Activated naive CD8-positive, alpha-beta T cell treated with anti-CD3 and anti-CD28 coated beads, Interleukin-2, amount 50 U/mL, for 24 hours (primary cell): ENCODE measurements around the gene DAP.

Experiments
- ATAC-seq: fragments of 150-1000 bp; cut with Tn5 transposase; one replicate; pipeline ENCODE4 v1.10.0; 2021
- DNase-seq: peaks from one replicate; pipeline ENCODE4 v3.0.0; 2021
- H3K27ac Mint-ChIP-seq: one replicate; pipeline ENCODE4 v1.8.0; 2021; ENCODE audit warnings: mild to moderate bottlenecking, mixed read lengths
- H3K27me3 Mint-ChIP-seq: one replicate; pipeline ENCODE4 v1.8.0; 2021; ENCODE audit warnings: mixed read lengths
- H3K36me3 Mint-ChIP-seq: one replicate; pipeline ENCODE4 v1.8.0; 2021; ENCODE audit warnings: low read depth, mixed read lengths
- H3K4me1 Mint-ChIP-seq: one replicate; pipeline ENCODE4 v1.8.0; 2021; ENCODE audit warnings: mixed read lengths
- H3K4me3 Mint-ChIP-seq: one replicate; pipeline ENCODE4 v1.8.0; 2021; ENCODE audit warnings: mild to moderate bottlenecking, moderate library complexity, mixed read lengths
- H3K9me3 Mint-ChIP-seq: one replicate; pipeline ENCODE4 v1.8.0; 2021; ENCODE audit warnings: mixed read lengths

DAP gene

DNA sequence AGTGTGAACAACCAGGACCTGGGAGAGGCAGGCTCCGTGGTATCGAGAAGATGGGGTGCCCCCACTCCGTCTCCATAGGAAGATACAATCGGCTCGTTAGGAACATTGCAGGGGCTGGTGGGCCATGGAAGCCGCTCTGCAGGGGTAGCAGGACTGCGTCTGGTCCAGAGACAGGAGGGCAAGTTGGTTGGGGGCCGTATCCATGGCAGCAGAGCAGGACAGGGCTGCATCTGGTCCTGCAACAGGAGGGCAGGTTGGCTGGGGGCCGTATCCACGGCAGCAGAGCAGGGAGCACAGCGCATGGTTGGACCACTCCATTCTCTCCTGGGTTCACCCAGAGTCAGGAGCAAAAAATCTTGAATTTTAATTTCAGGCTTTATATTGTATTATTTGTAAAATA, 99.0 kb downstream of the DAP start:
- peaks cover 4% of the 10 kb centered on the region for H3K9me3 Mint-ChIP-seq
- no peak for ATAC-seq
- no peaks in the 10 kb centered on the region for H3K4me1 Mint-ChIP-seq
- no peak overlapping the region for H3K27ac Mint-ChIP-seq
- no peaks in the 10 kb centered on the region for H3K27me3 Mint-ChIP-seq
- no peaks in the 10 kb centered on the region for H3K36me3 Mint-ChIP-seq
- no peak for DNase-seq
- no peak overlapping the region for H3K4me3 Mint-ChIP-seq

DNA sequence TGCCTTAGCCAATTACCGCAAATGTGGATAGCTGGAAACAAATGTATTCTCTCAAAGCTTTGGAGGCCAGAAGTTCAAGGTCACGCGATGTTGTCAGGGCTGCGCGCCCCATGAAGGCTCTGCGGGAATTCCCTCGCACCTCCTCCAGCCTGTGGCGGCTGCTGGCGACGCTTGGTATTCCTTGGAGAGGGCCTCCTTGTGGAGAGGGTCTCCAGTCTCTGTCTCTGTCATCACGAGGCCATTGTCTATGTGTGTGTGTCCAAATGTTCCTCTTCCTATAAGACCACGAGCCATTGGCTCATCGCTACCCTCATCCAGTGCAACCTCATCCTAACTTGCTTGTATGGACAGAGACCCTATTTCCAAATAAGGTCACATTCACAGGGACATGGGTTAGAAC, 99.6 kb downstream of the DAP start:
- H3K9me3 Mint-ChIP-seq, result peaks cover 4% of the 10 kb centered on the region
- no peaks in the 10 kb centered on the region for H3K4me1 Mint-ChIP-seq
- ATAC-seq, result no peak
- H3K36me3 Mint-ChIP-seq, result no peaks in the 10 kb centered on the region
- H3K27me3 Mint-ChIP-seq, result no peaks in the 10 kb centered on the region
- no peak for DNase-seq
- H3K27ac Mint-ChIP-seq, result no peak overlapping the region
- H3K4me3 Mint-ChIP-seq, result no peak overlapping the region

DNA sequence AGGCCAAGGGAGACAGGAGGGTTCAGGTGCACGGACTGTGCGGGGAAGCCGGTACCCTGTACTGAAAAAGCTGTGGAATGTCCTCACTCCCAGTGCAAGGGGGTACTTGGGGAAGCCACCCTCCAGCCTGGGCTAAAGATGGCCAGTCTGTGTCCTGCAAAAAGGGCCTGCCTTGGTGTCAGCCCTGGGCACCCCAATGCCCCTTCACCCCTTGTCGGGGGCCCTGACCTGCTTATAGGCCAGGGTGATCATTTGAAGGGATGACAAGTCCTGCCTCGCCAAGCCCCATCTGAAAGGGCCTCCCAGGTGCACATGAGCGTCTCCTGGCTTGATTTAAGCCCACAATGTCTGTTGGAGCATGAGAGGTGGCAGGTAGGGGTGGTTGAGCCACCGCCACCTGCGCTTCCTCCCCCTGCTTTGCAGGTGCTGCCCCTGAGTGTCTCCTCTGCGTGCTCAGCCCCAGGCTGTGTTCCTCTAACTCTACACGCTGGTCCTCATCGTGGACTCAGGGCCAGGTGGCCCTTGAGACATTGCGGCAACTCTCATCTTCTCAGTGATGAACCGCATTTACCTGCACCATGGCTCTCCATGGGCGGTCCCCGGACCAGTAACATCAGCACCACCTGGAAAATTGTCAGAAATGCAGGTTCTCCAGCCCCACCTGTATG, 100.2 kb downstream of the DAP start:
- ATAC-seq (no peak), DNase-seq (no peak)
- Mint-ChIP-seq H3K27ac (no peak overlapping the region), H3K4me3 (no peak overlapping the region), H3K9me3 (peaks cover 4% of the 10 kb centered on the region), H3K27me3 (no peaks in the 10 kb centered on the region), H3K4me1 (no peaks in the 10 kb centered on the region), H3K36me3 (no peaks in the 10 kb centered on the region)

DNA sequence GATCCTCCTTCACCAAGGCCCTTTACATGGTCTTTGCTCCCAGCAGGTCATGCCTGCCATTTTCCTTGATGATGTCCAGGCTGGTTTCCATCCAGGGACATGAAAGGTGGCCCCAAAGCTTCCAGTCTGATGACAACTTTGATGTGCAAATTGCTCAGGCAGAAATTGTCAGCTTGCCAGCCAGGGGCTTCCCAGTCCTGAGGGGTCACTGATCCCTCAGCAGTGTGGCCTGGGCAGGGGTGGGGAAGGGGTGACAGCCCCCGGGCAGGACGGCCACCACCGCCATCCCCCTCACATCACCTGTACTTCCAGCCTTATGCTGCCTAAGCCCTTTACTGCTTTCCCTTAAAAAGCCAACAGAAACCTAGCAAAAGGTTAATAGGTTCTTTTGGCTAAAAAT, 100.9 kb downstream of the DAP start:
- no peaks in the 10 kb centered on the region for H3K27me3 Mint-ChIP-seq
- no peaks in the 10 kb centered on the region for H3K4me1 Mint-ChIP-seq
- H3K27ac Mint-ChIP-seq, result no peak overlapping the region
- peaks cover 4% of the 10 kb centered on the region for H3K9me3 Mint-ChIP-seq
- no peaks in the 10 kb centered on the region for H3K36me3 Mint-ChIP-seq
- DNase-seq, result no peak
- ATAC-seq, result no peak
- H3K4me3 Mint-ChIP-seq, result no peak overlapping the region

DNA sequence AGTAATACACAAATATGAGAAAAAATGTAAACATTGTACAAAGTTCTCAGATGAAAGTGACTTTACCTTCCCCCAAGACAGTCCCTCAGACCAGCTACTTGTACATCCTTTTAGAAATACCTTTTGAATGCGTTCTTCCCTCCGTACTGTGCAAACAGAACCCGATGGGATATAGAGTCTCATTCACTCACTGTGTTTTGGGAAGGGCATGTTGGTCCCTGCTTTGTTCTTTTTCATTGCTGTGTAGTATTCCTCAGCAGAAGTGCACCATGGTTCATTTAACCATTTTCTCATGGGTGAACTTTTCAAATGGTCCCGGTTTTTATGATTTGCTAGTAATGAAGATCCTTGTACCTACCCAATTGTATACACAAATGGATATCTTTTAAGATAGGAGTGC, 102.8 kb downstream of the DAP start:
- ATAC-seq, result no peak

DNA sequence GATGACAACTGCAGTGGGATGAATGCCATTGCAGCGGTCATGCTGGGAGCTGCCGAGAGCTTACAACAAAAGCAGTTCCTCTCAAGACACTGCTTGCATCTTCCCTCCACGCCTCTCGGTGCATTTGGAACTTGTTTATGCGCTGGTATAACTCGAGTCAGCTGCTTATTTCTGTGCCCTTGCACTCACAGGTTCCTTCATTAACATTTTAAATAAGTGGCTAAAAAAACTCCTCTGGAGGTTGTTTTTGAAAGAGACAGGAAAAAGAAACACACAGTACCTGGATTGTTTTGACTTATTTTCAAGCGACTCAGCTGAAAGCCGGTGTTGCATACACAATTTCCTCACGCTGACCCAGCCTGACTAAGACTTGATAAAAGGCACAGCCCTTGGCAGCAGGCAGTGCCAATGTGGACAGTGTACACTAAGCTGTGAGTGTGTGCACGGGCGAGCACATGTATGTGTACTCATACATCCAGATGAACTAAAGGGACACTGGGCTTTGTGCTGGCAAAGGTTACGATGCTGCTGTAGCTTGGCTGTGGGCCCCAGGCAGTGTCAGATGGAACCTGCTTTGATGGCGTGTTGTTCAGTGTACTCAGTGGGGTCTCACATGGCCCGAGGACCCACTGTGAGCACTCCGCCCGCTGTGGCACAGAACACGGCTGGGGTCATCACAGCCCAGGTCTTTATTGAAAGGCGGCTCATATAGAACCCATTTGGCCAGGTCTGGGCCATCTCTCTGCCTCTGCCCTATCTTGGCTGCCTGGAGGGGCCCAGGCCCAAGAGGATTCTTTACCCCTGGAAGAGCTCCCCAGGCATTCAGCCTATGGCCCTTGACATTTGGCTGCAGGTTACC, 104.8 kb downstream of the DAP start:
- DNase-seq (no peak), ATAC-seq (no peak)
- H3K27me3 Mint-ChIP-seq, result no peaks in the 10 kb centered on the region
- no peaks in the 10 kb centered on the region for H3K4me1 Mint-ChIP-seq
- no peak overlapping the region for H3K4me3 Mint-ChIP-seq
- H3K36me3 Mint-ChIP-seq, result no peaks in the 10 kb centered on the region
- H3K9me3 Mint-ChIP-seq, result peaks cover 4% of the 10 kb centered on the region
- no peak overlapping the region for H3K27ac Mint-ChIP-seq

More for the DNA sequence above, 102.8 kb downstream of the DAP start:
- H3K4me1 Mint-ChIP-seq, result no peaks in the 10 kb centered on the region
- H3K4me3 Mint-ChIP-seq, result no peak overlapping the region
- H3K27ac Mint-ChIP-seq, result no peak overlapping the region
- H3K9me3 Mint-ChIP-seq, result peaks cover 4% of the 10 kb centered on the region
- DNase-seq, result no peak
- H3K36me3 Mint-ChIP-seq, result no peaks in the 10 kb centered on the region
- no peaks in the 10 kb centered on the region for H3K27me3 Mint-ChIP-seq

DNA sequence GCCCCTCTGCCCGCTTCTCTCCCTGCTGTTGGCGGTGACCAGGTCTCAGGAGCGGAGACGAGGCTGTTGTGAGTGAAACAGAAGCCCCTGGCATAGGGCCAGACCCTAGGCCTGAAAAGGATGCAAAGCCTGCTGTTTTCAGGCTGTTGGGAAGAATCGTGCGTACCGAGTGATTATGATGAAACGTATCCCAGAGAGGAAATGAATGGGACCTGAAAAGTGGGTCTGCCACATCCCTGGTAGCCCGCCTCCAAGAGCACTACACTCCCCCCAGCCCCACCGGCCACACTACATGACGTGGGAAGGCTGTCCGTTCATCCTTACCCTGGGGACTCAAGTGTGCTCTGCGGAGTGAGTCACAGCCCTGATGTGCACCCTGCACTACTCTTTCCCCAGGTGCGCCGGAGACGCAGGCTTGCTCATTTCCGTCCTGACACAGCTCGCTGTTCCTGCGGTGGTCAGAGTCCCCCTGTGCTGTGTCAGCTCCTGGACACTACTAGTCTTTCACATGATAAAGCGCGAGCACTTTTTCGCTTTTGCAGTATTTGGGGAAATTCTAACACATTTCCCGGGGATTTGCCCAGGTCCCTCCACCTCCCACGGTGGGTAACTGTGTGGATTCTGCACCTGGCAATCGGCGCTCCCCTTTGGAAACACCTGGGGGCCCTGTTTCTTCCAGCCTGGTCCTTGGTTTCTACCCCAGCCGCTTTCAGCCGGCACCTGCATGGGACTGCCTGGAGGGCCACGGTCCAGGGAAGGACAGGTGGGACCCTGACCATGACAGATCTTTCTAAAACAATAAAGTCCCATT, 105.7 kb downstream of the DAP start:
- Mint-ChIP-seq H3K27ac (no peak overlapping the region), H3K4me1 (no peaks in the 10 kb centered on the region), H3K27me3 (no peaks in the 10 kb centered on the region), H3K36me3 (peaks cover 4% of the 10 kb centered on the region), H3K9me3 (peaks cover 4% of the 10 kb centered on the region), H3K4me3 (no peak overlapping the region)
- DNase-seq (no peak), ATAC-seq (no peak)

DNA sequence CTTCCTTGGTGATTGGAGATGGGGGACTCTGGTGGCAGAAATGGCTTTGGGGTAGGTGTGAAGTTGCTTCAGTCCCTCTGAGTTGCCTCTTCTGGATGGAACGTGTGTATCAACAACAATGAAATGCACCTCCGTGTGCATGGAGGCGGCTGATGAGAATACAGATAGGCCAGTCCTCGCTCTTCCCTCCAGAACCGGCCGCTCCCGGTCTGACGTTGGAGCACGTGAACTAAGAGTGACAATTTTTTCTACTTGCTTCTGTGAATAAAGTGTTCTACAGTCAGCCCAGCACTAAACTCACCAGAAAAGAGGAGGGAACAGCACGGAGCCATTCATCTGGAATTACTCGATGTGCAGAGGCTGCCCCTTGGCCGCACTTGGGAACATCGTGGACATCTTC, 106.5 kb downstream of the DAP start:
- H3K4me1 Mint-ChIP-seq, result no peaks in the 10 kb centered on the region
- H3K27me3 Mint-ChIP-seq, result no peaks in the 10 kb centered on the region
- H3K36me3 Mint-ChIP-seq, result peaks cover 5% of the 10 kb centered on the region
- H3K27ac Mint-ChIP-seq, result no peak overlapping the region
- H3K4me3 Mint-ChIP-seq, result no peak overlapping the region
- no peak for DNase-seq
- peaks cover 4% of the 10 kb centered on the region for H3K9me3 Mint-ChIP-seq
- no peak for ATAC-seq

DNA sequence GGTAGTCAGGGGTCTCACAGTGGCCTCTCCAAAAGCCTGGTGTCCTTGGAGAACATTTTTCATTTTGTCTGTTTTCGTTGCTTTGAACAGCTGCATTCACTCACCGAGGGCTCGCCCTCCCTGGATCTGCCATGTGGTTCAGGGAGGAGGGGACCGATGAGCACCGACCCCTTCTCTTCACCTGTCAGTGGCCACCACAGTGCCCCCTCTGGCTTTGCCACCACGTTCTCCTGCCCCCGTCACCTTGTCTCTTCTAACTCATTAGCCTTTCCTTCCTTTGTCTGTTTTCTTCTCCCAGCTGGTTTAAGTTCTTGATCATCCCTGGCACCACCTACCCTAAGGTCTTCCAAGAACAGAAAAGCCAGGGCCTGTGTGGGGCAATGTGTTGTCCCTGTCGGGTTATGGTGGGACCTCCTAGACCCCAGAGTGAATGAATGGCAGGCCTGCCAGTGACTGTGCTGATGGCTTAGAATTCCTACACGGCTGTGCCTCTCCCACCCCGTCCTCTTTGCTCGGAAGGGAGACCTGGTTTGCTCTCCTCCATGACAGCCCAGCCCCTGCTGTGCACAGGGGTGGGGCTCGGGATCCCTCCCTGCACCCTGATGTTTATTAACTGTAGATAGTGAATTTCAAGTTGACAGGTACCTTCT, 107.2 kb downstream of the DAP start:
- Mint-ChIP-seq H3K36me3 (peaks cover 5% of the 10 kb centered on the region), H3K27me3 (no peaks in the 10 kb centered on the region), H3K27ac (no peak overlapping the region), H3K4me1 (no peaks in the 10 kb centered on the region), H3K4me3 (no peak overlapping the region), H3K9me3 (peaks cover 4% of the 10 kb centered on the region)
- ATAC-seq (no peak), DNase-seq (no peak)

DNA sequence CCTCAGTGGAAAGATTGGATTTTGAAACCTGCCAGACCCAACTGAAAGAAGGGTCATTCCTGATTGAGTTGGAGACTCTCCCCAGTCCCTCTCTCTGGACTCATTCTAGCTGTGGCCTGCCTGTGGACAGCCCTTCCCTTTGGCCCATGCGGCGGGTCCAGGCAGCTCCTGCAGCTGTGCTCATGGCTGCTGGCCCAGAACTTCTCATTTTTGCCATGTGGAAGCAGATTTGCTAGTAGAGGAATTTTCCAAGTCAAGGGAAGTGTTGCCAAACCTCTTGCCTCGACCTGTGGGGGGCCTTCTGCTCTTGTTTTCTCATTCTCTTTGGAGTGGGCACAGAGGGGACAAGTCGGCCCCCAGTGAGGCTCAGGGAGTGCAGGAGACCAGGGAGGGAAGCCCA, 108.0 kb downstream of the DAP start:
- no peak for ATAC-seq
- peaks cover 5% of the 10 kb centered on the region for H3K36me3 Mint-ChIP-seq
- H3K27me3 Mint-ChIP-seq, result no peaks in the 10 kb centered on the region
- H3K4me3 Mint-ChIP-seq, result no peak overlapping the region
- DNase-seq, result no peak
- H3K27ac Mint-ChIP-seq, result no peak overlapping the region
- H3K9me3 Mint-ChIP-seq, result no peaks in the 10 kb centered on the region
- H3K4me1 Mint-ChIP-seq, result no peaks in the 10 kb centered on the region

DNA sequence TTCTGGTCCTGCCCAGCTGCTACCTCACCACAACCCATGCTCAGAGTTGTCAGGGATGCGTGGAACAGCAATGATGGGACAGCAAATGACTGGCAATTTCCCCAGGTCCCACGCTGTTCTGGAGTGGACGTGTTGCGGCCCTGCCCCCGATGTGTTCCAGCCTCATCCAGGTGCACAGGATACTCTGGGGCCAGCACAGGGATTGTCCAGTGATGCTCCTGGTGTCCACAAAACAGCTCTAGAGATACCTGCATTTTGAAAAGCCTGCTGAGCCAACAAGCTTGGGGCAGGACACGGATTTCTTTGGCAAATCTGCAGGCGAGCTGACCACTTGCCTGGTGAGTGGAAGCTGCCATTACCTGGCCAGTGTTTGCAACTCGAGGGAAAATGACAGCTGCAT, 108.4 kb downstream of the DAP start:
- DNase-seq (no peak), ATAC-seq (no peak)
- peaks cover 5% of the 10 kb centered on the region for H3K36me3 Mint-ChIP-seq
- no peak overlapping the region for H3K4me3 Mint-ChIP-seq
- no peaks in the 10 kb centered on the region for H3K9me3 Mint-ChIP-seq
- no peaks in the 10 kb centered on the region for H3K4me1 Mint-ChIP-seq
- no peaks in the 10 kb centered on the region for H3K27me3 Mint-ChIP-seq
- no peak overlapping the region for H3K27ac Mint-ChIP-seq

DNA sequence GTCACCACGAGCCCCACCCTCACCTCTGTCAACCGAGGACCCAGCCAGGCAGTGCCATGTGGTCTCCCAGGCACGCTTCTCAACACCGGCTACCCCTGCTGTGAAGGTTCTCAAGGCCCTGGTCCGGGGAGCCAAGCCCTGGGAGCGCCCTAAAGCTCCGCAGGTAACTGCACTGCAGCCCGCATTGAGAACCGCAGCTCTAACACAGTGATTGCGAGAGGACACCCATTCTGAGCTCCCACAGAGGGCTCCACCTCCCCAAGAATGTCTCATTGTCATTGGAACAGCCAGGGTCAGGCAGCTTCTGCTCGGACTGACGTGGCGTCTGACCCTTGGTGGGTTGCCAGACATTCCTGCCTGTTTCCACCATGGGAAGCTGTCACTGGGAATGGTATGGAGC, 108.9 kb downstream of the DAP start:
- no peaks in the 10 kb centered on the region for H3K27me3 Mint-ChIP-seq
- ATAC-seq (no peak), DNase-seq (no peak)
- H3K9me3 Mint-ChIP-seq, result no peaks in the 10 kb centered on the region
- H3K36me3 Mint-ChIP-seq, result peaks cover 6% of the 10 kb centered on the region
- no peak overlapping the region for H3K27ac Mint-ChIP-seq
- H3K4me3 Mint-ChIP-seq, result no peak overlapping the region
- H3K4me1 Mint-ChIP-seq, result no peaks in the 10 kb centered on the region

DNA sequence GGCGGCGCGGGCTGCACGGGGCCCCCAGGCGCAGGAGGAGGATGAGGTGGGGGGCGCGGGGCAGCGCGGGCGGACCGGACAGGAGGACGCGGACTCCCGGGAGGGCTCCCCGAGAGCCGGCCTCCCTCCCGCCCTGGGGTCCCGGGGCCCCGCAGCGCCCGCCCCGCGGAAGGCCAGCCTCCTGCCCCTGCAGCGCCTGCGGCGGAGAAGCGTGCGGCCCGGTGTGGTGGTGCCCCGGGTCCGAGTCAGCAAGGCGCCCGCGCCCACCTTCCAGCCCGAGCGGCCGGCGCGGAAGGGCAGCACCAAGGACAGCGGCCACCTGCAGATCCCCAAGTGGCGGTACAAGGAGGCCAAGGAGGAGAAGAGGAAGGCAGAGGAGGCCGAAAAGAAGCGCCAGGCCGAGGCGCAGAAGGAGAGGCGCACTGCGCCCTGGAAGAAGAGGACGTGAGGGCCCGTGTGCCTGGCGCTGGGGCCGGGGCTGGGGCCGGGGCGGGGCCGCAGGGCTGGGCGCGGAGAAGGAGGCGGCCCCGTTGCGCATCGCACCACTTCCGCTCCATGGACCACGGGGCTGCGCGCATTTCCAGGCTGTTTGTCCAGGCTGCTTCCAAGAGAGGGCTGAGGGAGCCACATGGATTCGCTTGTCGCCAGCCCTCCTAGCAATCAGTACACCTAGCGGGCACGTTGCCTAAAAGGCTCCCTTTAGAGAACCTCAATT, 111.2 kb downstream of the DAP start:
- peaks cover 9% of the 10 kb centered on the region for H3K4me1 Mint-ChIP-seq
- no peak overlapping the region for H3K4me3 Mint-ChIP-seq
- DNase-seq, result no peak
- no peak for ATAC-seq
- H3K36me3 Mint-ChIP-seq, result peaks cover 9% of the 10 kb centered on the region
- no peaks in the 10 kb centered on the region for H3K27me3 Mint-ChIP-seq
- H3K9me3 Mint-ChIP-seq, result no peaks in the 10 kb centered on the region
- no peak overlapping the region for H3K27ac Mint-ChIP-seq
